ENCODE data around the gene GDI1.
A peak's percentile ranks its signal among the peaks of the same experiment; 100 is the strongest.

Gene GDI1

GRCh38 chrX:154436374-154436982, 476 bp upstream of the GDI1 start:
- peaks cover 5% of the 10 kb centered on the region for H3K4me1 ChIP-seq
- peak overlapping the region; percentile 97 for H3K4me3 ChIP-seq
- in situ Hi-C loops (cut with MboI; ENCODE audit: low sequenced_read_pairs) = no loop called here
- no peaks in the 10 kb centered on the region for H3K9me3 ChIP-seq
- DNase-seq (ENCODE audit: low spot score in 2 of 2) = peak; percentile 44 to 76
- no peaks in the 10 kb centered on the region for H3K27me3 ChIP-seq (ENCODE audit: low read depth)
- peaks cover 79% of the 10 kb centered on the region for H3K36me3 ChIP-seq (replicated peaks)

GRCh38 chrX:154437971-154438893, 1.3 kb downstream of the GDI1 start:
- in situ Hi-C loops (cut with MboI; ENCODE audit: low sequenced_read_pairs) = no loop called here

GRCh38 chrX:154439841-154440240, 2.9 kb downstream of the GDI1 start:
- peaks cover 64% of the 10 kb centered on the region for H3K36me3 ChIP-seq (replicated peaks)
- no peaks in the 10 kb centered on the region for H3K27me3 ChIP-seq (ENCODE audit: low read depth)
- H3K4me1 ChIP-seq = peaks cover 13% of the 10 kb centered on the region
- H3K4me3 ChIP-seq = no peak overlapping the region
- no peak for DNase-seq (ENCODE audit: low spot score in 2 of 2)
- in situ Hi-C loops (cut with MboI; ENCODE audit: low sequenced_read_pairs) = no loop called here
- no peaks in the 10 kb centered on the region for H3K9me3 ChIP-seq

More at GRCh38 chrX:154437971-154438893, 1.3 kb downstream of the GDI1 start:
- Histone ChIP-seq H3K9me3 (no peaks in the 10 kb centered on the region), H3K4me3 (peak overlapping the region; percentile 97), H3K4me1 (peaks cover 6% of the 10 kb centered on the region), H3K27me3 (ENCODE audit: low read depth) (no peaks in the 10 kb centered on the region), H3K36me3 (replicated peaks) (peaks cover 75% of the 10 kb centered on the region)
- no peak for DNase-seq (ENCODE audit: low spot score in 2 of 2)

DNA sequence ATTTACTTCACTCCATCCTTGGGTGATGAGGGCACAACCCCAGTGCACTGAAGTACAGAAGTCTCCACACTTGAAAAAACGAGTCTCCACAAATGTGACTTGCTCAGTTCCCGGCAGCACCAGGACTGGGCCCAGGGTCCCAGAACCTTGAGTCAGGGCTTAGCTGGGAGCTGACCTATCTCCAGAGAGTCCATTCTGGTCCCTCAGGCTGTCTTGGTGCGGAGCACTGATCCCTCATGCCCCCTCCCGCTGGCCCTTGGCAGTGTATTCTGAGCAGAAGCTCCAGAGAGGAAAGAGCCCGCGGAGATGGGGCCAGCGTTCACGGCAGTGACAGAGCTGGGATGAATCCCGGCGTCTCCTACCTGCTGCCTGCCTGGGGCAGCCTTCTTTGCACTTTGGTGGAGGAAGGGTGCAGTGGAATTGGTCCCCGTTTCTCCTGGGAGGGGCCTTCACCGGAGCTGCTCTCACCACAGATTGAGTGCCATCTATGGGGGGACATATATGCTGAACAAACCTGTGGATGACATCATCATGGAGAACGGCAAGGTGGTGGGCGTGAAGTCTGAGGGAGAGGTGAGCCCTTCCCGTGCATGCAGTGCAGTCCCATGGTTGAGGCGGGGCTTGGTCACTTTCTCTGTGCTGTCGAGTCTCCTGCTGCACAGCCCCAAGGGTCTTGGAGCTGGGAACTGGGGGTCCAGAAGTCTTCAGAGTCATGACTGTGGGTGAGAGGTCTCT, 3.8 kb downstream of the GDI1 start:
- in situ Hi-C loops (cut with MboI; ENCODE audit: low sequenced_read_pairs) = no loop called here
- no peaks in the 10 kb centered on the region for H3K9me3 ChIP-seq
- DNase-seq (ENCODE audit: low spot score in 2 of 2) = no peak
- no peak overlapping the region for H3K4me3 ChIP-seq
- H3K4me1 ChIP-seq = peaks cover 16% of the 10 kb centered on the region
- peaks cover 59% of the 10 kb centered on the region for H3K36me3 ChIP-seq (replicated peaks)
- H3K27me3 ChIP-seq (ENCODE audit: low read depth) = no peaks in the 10 kb centered on the region

GRCh38 chrX:154441564-154441963, 4.6 kb downstream of the GDI1 start:
- H3K9me3 ChIP-seq = no peaks in the 10 kb centered on the region
- in situ Hi-C loops (cut with MboI; ENCODE audit: low sequenced_read_pairs) = no loop called here
- no peak overlapping the region for H3K4me3 ChIP-seq
- no peaks in the 10 kb centered on the region for H3K27me3 ChIP-seq (ENCODE audit: low read depth)
- peaks cover 60% of the 10 kb centered on the region for H3K36me3 ChIP-seq (replicated peaks)
- no peak for DNase-seq (ENCODE audit: low spot score in 2 of 2)
- H3K4me1 ChIP-seq = peaks cover 11% of the 10 kb centered on the region

- peaks cover 11% of the 10 kb centered on the region for H3K4me1 ChIP-seq
- in situ Hi-C loops (cut with MboI; ENCODE audit: low sequenced_read_pairs) = no loop called here
- H3K4me3 ChIP-seq = no peak overlapping the region
- no peaks in the 10 kb centered on the region for H3K9me3 ChIP-seq
- no peak for DNase-seq (ENCODE audit: low spot score in 2 of 2)
- no peaks in the 10 kb centered on the region for H3K27me3 ChIP-seq (ENCODE audit: low read depth)
- H3K36me3 ChIP-seq (replicated peaks) = peaks cover 66% of the 10 kb centered on the region
Observed at GRCh38 chrX:154441984-154442707, 5.2 kb downstream of the GDI1 start.

- Histone ChIP-seq H3K27me3 (ENCODE audit: low read depth) (no peaks in the 10 kb centered on the region), H3K36me3 (replicated peaks) (peaks cover 71% of the 10 kb centered on the region), H3K9me3 (no peaks in the 10 kb centered on the region), H3K4me1 (peaks cover 11% of the 10 kb centered on the region), H3K4me3 (peak overlapping the region; percentile 30)
- no peak for DNase-seq (ENCODE audit: low spot score in 2 of 2)
- in situ Hi-C loops (cut with MboI; ENCODE audit: low sequenced_read_pairs) = no loop called here
Observed at GRCh38 chrX:154443479-154443910, 6.5 kb downstream of the GDI1 start.

DNA sequence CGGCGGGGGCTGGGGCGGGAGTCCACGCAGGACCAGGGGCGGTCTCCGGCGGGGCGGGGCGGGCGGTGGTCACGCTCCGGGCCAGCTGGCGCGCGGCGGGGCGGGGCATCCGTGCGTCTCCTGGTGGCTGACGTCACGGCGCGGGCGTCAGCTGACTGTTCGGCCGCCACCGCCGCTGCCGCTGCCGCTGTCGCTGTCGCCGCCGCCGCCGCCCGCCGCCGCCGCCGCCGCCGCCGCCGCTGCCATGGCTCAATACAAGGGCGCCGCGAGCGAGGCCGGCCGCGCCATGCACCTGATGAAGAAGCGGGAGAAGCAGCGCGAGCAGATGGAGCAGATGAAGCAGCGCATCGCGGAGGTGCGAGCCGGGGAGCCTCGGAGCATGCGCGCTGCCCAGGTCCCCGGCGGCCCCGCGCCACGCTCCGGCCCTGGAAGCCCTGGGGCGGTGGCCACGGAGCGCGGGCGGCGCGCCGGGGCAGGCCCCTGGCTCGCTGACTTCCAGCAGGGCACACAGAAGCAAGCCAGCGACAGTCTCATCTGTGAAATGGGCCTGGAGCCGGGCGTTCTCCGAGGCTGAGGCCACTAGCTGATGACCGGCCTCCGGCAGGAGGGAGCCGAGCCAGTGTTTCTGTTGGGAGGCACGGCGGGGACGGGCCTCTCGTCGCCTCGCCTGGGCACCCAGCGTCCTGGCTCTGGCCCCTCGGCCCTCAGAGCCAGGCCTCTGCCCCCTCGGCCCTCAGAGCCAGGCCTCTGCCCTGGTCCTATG, 7.2 kb downstream of the GDI1 start, which contains the start of gene FAM50A:
Gene FAM50A, plus strand, starts transcription at position 150 of the 763 bp plus-strand sequence. Its CDS starts 95 bp downstream, at position 245.
- DNase-seq (ENCODE audit: low spot score in 2 of 2) = peak; percentile 67 to 88
- peaks cover 71% of the 10 kb centered on the region for H3K36me3 ChIP-seq (replicated peaks)
- H3K27me3 ChIP-seq (ENCODE audit: low read depth) = no peaks in the 10 kb centered on the region
- H3K4me1 ChIP-seq = peaks cover 11% of the 10 kb centered on the region
- no peaks in the 10 kb centered on the region for H3K9me3 ChIP-seq
- H3K4me3 ChIP-seq = peak within 1 kb of the TSS; percentile 62
- in situ Hi-C loops (cut with MboI; ENCODE audit: low sequenced_read_pairs) = no loop called here

- Histone ChIP-seq H3K36me3 (replicated peaks) (peaks cover 71% of the 10 kb centered on the region), H3K4me1 (peaks cover 11% of the 10 kb centered on the region), H3K4me3 (peak overlapping the region; percentile 62), H3K9me3 (no peaks in the 10 kb centered on the region), H3K27me3 (ENCODE audit: low read depth) (no peaks in the 10 kb centered on the region)
- no peak for DNase-seq (ENCODE audit: low spot score in 2 of 2)
- in situ Hi-C loops (cut with MboI; ENCODE audit: low sequenced_read_pairs) = no loop called here
Observed at GRCh38 chrX:154444755-154445246, 7.8 kb downstream of the GDI1 start.

GRCh38 chrX:154445776-154446175, 8.8 kb downstream of the GDI1 start:
- in situ Hi-C loops (cut with MboI; ENCODE audit: low sequenced_read_pairs) = no loop called here
- no peak for DNase-seq (ENCODE audit: low spot score in 2 of 2)
- Histone ChIP-seq H3K27me3 (ENCODE audit: low read depth) (no peaks in the 10 kb centered on the region), H3K4me3 (no peak overlapping the region), H3K36me3 (replicated peaks) (peaks cover 73% of the 10 kb centered on the region), H3K9me3 (no peaks in the 10 kb centered on the region), H3K4me1 (peaks cover 11% of the 10 kb centered on the region)

GRCh38 chrX:154446430-154446829, 9.5 kb downstream of the GDI1 start:
- in situ Hi-C loops (cut with MboI; ENCODE audit: low sequenced_read_pairs) = no loop called here
- H3K27me3 ChIP-seq (ENCODE audit: low read depth) = no peaks in the 10 kb centered on the region
- H3K4me1 ChIP-seq = peaks cover 11% of the 10 kb centered on the region
- peaks cover 74% of the 10 kb centered on the region for H3K36me3 ChIP-seq (replicated peaks)
- H3K4me3 ChIP-seq = no peak overlapping the region
- no peaks in the 10 kb centered on the region for H3K9me3 ChIP-seq
- no peak for DNase-seq (ENCODE audit: low spot score in 2 of 2)

DNA sequence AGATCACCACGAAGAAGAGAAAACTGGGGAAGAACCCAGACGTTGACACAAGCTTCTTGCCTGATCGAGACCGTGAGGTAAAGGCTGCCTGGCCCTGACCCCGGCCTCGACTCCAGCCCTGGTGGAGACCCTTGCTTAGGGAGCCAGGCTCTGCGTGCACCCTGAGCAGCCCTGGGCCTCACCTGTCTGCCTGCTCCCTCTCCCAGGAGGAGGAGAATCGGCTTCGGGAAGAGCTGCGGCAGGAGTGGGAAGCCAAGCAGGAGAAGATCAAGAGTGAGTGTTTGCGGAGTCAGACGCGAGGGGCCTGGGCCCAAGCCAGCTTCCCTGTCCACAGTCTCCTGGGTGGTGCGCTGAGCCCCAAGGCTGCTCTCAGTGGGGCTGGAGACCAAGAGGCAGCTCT, 11.5 kb downstream of the GDI1 start:
- DNase-seq (ENCODE audit: low spot score in 2 of 2) = no peak
- H3K4me1 ChIP-seq = peaks cover 8% of the 10 kb centered on the region
- peaks cover 57% of the 10 kb centered on the region for H3K36me3 ChIP-seq (replicated peaks)
- in situ Hi-C loops (cut with MboI; ENCODE audit: low sequenced_read_pairs) = no loop called here
- no peaks in the 10 kb centered on the region for H3K9me3 ChIP-seq
- no peaks in the 10 kb centered on the region for H3K27me3 ChIP-seq (ENCODE audit: low read depth)
- no peak overlapping the region for H3K4me3 ChIP-seq
